Uterus (tissue), 2 donors: ENCODE results near the gene SRRM2.

Experiments
- POLR2A ChIP-seq, 2 donors: fragments of 450-650 bp; IDR thresholded peaks; one replicate each; pipeline ENCODE4 v1.6.1; 2016; ENCODE audit warnings: antibody characterized with exemption in 2 of 2, mild to moderate bottlenecking in 1 of 2, moderate library complexity in 1 of 2
- TF ChIP-seq, protein P1 (sequence below), 4 experiments: fragments of 200-600 bp in 2 of 4; fragments of 450-650 bp in 2 of 4; sonication (generic) in 2 of 4; IDR thresholded peaks; one replicate each; pipeline ENCODE4 v1.5.1; 2016 to 2019; ENCODE audit warnings: antibody characterized with exemption in 4 of 4, mild to moderate bottlenecking in 2 of 4, moderate library complexity in 1 of 4

DNA sequence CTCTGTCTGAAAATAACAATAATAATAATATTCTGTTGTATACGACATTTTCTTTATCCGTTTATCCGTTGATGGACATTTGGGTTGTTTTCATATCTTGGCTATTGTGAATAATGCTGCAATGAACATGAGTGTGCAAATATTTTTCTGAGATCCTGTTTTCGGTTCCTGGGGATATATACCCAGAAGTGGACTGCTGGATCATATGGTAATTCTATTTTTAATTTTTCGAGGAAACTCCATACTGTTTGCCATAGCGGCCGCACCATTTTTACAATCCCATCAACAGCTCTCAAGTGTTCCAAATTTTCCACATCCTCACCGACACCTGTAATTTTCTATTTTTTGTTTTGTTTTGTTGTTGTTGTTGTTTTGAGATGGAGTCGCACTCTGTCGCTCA, 40.5 kb downstream of the SRRM2 start:
- no peak for TF ChIP-seq POLR2A (IDR thresholded peaks at IDR 0.05)
- TF ChIP-seq, protein P1, sequence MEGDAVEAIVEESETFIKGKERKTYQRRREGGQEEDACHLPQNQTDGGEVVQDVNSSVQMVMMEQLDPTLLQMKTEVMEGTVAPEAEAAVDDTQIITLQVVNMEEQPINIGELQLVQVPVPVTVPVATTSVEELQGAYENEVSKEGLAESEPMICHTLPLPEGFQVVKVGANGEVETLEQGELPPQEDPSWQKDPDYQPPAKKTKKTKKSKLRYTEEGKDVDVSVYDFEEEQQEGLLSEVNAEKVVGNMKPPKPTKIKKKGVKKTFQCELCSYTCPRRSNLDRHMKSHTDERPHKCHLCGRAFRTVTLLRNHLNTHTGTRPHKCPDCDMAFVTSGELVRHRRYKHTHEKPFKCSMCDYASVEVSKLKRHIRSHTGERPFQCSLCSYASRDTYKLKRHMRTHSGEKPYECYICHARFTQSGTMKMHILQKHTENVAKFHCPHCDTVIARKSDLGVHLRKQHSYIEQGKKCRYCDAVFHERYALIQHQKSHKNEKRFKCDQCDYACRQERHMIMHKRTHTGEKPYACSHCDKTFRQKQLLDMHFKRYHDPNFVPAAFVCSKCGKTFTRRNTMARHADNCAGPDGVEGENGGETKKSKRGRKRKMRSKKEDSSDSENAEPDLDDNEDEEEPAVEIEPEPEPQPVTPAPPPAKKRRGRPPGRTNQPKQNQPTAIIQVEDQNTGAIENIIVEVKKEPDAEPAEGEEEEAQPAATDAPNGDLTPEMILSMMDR (IDR thresholded peaks at IDR 0.05) = no peak
